ENCODE results near the gene EGR1.

The EGR1 gene

GRCh38 chr5:138459311-138459933, 5.9 kb upstream of the EGR1 start:
- DNase-seq (ENCODE audit: insufficient read length, low spot score) (no peak), FAIRE-seq (no peak)
- TF ChIP-seq POLR2A (IDR thresholded peaks at IDR 0.05; ENCODE audit: low read depth, low read length): no peak

GRCh38 chr5:138460032-138460693, 5.1 kb upstream of the EGR1 start:
- TF ChIP-seq POLR2A (IDR thresholded peaks at IDR 0.05; ENCODE audit: low read depth, low read length): no peak
- FAIRE-seq (no peak), DNase-seq (ENCODE audit: insufficient read length, low spot score) (no peak)

- DNase-seq (ENCODE audit: insufficient read length, low spot score): peak; percentile 85
- TF ChIP-seq POLR2A (IDR thresholded peaks at IDR 0.05; ENCODE audit: low read depth, low read length): no peak
- FAIRE-seq: peak; percentile 68
These were observed 3.7 kb upstream of the EGR1 start for GRCh38 chr5:138461343-138462125.

- no peak for DNase-seq (ENCODE audit: insufficient read length, low spot score)
These were observed 1.8 kb upstream of the EGR1 start for GRCh38 chr5:138463419-138464007.

GRCh38 chr5:138464008-138464387, 1.3 kb upstream of the EGR1 start:
- TF ChIP-seq POLR2A (IDR thresholded peaks at IDR 0.05; ENCODE audit: low read depth, low read length): peak; percentile 71
- DNase-seq (ENCODE audit: insufficient read length, low spot score): peak; percentile 86
- FAIRE-seq: no peak

More at GRCh38 chr5:138463419-138464007, 1.8 kb upstream of the EGR1 start:
- no peak for FAIRE-seq
- no peak for TF ChIP-seq POLR2A (IDR thresholded peaks at IDR 0.05; ENCODE audit: low read depth, low read length)

GRCh38 chr5:138464388-138465260, 655 bp upstream of the EGR1 start:
- DNase-seq (ENCODE audit: insufficient read length, low spot score) (peak; percentile 90), FAIRE-seq (no peak)
- peak; percentile 27; the same call in 1 of the 2 replicates for TF ChIP-seq POLR2A (IDR thresholded peaks at IDR 0.05; ENCODE audit: low read depth, low read length)

GRCh38 chr5:138466125-138466899, 1.0 kb downstream of the EGR1 start:
- no peak for TF ChIP-seq POLR2A (IDR thresholded peaks at IDR 0.05; ENCODE audit: low read depth, low read length)
- no peak for DNase-seq (ENCODE audit: insufficient read length, low spot score)
- no peak for FAIRE-seq

GRCh38 chr5:138466900-138467710, 1.8 kb downstream of the EGR1 start:
- no peak for DNase-seq (ENCODE audit: insufficient read length, low spot score)
- no peak for TF ChIP-seq POLR2A (IDR thresholded peaks at IDR 0.05; ENCODE audit: low read depth, low read length)
- no peak for FAIRE-seq

GRCh38 chr5:138467711-138468132, 2.4 kb downstream of the EGR1 start:
- no peak for DNase-seq (ENCODE audit: insufficient read length, low spot score)
- no peak for TF ChIP-seq POLR2A (IDR thresholded peaks at IDR 0.05; ENCODE audit: low read depth, low read length)
- no peak for FAIRE-seq

- TF ChIP-seq POLR2A (IDR thresholded peaks at IDR 0.05; ENCODE audit: low read depth, low read length): no peak
- DNase-seq (ENCODE audit: insufficient read length, low spot score) (no peak), FAIRE-seq (no peak)
These were observed 3.1 kb downstream of the EGR1 start for GRCh38 chr5:138468133-138468965.

GRCh38 chr5:138468966-138469539, 3.8 kb downstream of the EGR1 start:
- DNase-seq (ENCODE audit: insufficient read length, low spot score) (no peak), FAIRE-seq (no peak)
- TF ChIP-seq POLR2A (IDR thresholded peaks at IDR 0.05; ENCODE audit: low read depth, low read length): no peak
